ENCODE data around the gene SLFN11.
A peak's percentile ranks its signal among the peaks of the same experiment; 100 is the strongest.

SLFN11 gene

DNA sequence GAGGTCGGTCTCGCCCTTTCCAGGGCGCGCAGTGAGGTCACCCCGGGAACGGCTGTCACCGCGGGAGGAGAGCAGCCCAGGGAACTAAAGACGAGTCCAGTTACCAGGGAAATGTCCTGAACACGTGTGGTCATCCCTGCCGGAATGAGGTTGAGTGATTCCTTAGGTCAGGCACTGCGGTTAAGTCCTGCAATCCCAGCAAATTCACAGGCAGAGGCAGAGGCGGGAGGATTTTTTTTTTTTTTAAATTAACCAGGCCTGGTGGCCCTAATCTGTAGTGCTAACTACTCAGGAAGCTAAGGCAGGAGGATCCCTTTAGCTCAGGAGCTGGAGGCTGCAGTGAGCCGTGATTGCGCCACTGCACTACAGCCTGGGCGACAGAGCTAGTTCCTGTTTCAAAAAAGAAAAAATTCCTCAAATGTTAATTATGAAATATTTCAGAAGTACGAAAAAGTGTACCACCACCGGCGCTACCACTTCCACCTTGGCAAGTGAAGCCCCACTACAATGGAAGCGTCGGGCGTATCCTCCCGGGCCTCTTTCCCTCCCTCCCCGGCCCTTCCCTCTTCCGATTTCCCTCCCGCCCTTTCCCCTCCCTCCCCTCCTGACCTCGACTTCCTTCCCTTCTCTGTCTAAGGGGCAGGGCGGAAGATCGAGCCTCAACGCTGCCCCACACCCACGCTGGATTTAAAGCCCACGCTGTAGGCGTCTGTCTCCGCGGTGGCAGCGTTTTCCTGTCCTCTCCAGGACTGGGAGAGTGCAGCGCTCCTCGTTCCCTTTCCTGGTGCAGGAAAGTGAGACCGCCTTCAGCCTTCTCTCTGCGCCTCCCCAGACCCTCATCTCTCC, 27.3 kb downstream of the SLFN11 start:
- TF ChIP-seq, protein P1, sequence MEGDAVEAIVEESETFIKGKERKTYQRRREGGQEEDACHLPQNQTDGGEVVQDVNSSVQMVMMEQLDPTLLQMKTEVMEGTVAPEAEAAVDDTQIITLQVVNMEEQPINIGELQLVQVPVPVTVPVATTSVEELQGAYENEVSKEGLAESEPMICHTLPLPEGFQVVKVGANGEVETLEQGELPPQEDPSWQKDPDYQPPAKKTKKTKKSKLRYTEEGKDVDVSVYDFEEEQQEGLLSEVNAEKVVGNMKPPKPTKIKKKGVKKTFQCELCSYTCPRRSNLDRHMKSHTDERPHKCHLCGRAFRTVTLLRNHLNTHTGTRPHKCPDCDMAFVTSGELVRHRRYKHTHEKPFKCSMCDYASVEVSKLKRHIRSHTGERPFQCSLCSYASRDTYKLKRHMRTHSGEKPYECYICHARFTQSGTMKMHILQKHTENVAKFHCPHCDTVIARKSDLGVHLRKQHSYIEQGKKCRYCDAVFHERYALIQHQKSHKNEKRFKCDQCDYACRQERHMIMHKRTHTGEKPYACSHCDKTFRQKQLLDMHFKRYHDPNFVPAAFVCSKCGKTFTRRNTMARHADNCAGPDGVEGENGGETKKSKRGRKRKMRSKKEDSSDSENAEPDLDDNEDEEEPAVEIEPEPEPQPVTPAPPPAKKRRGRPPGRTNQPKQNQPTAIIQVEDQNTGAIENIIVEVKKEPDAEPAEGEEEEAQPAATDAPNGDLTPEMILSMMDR (IDR thresholded peaks at IDR 0.05): no peak
- DNase-seq: peak; percentile 18
- Mint-ChIP-seq H3K27ac (no peak overlapping the region), H3K4me1 (peaks cover 11% of the 10 kb centered on the region), H3K9me3 (peaks cover 15% of the 10 kb centered on the region), H3K4me3 (peak overlapping the region; percentile 74), H3K36me3 (ENCODE audit: low read depth) (no peaks in the 10 kb centered on the region), H3K27me3 (ENCODE audit: low read depth, poor library complexity) (peaks cover 70% of the 10 kb centered on the region)

DNA sequence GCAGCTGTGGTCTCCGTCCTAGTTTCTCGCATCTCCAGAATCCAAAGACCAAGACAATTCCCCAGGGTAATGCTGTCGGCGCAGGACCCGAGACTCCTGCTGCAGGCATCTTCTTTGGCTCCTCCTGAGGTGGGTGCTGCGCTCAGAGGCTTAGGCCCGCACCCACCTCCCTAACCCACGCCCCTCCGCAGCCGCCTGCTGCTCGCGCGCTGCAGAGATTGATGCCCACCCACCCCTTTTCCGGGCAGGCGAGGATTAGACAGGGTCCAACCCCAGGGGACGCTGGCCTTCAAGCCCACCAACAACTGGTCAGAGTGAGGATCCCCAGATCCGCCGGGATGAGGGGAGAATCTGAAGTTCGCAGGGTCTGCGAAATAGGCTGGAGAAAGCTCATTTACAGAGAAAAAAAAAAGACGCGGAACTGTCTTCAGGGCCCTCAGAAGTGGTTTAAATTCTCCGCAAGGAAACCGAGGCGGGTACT, 27.9 kb downstream of the SLFN11 start:
- Mint-ChIP-seq H3K9me3 (peaks cover 19% of the 10 kb centered on the region), H3K27me3 (ENCODE audit: low read depth, poor library complexity) (peaks cover 72% of the 10 kb centered on the region), H3K27ac (no peak overlapping the region), H3K4me3 (peak overlapping the region; percentile 74), H3K4me1 (peaks cover 11% of the 10 kb centered on the region), H3K36me3 (ENCODE audit: low read depth) (no peaks in the 10 kb centered on the region)
- TF ChIP-seq, protein P1 (IDR thresholded peaks at IDR 0.05): no peak
- peak; percentile 16 for DNase-seq

DNA sequence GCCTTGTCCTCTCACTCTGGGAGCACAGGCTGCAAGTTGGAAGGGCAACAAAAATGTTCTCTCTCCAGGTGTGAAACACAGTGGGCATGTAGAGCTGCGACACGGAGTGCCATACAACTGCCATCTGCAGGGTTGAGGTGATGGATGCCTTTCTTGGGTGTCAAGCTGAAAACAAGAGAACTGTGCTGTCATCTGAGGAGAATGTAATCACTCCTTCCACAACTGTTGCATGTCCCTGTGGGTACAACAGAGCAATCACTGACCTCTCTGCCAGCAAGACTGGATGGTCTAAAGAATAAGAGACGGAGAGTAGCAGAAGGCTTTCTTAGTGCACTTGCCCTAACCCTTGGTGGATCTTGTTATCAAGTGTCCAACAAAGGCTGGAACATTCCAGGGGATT, 29.2 kb downstream of the SLFN11 start:
- TF ChIP-seq, protein P1 (IDR thresholded peaks at IDR 0.05): no peak
- Mint-ChIP-seq H3K9me3 (peaks cover 21% of the 10 kb centered on the region), H3K4me3 (no peak overlapping the region), H3K27ac (no peak overlapping the region), H3K36me3 (ENCODE audit: low read depth) (no peaks in the 10 kb centered on the region), H3K4me1 (peaks cover 11% of the 10 kb centered on the region), H3K27me3 (ENCODE audit: low read depth, poor library complexity) (peaks cover 78% of the 10 kb centered on the region)
- DNase-seq: no peak

DNA sequence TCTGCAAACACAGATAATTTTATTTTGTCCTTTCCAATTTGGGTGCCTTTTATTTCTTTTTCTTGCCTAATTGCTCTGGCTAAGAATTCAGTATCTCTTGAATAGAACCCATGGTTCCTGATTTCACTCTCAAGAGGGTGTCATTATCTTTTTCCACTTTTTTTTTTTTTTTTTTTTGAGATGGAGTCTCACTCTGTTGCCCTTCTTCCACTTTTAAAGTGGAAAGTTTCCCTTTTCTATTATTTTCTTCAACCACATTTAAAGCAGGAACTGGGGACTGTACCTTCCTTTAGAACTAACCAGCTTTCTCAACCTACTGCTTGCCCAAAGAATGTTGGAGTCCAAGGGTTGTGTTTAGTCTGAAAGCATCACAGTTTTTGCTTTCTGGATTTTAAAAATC, 31.1 kb downstream of the SLFN11 start:
- Mint-ChIP-seq H3K4me3 (no peak overlapping the region), H3K4me1 (peaks cover 11% of the 10 kb centered on the region), H3K36me3 (ENCODE audit: low read depth) (no peaks in the 10 kb centered on the region), H3K9me3 (peaks cover 21% of the 10 kb centered on the region), H3K27me3 (ENCODE audit: low read depth, poor library complexity) (peaks cover 73% of the 10 kb centered on the region), H3K27ac (no peak overlapping the region)
- DNase-seq: no peak
- TF ChIP-seq, protein P1 (IDR thresholded peaks at IDR 0.05): no peak

DNA sequence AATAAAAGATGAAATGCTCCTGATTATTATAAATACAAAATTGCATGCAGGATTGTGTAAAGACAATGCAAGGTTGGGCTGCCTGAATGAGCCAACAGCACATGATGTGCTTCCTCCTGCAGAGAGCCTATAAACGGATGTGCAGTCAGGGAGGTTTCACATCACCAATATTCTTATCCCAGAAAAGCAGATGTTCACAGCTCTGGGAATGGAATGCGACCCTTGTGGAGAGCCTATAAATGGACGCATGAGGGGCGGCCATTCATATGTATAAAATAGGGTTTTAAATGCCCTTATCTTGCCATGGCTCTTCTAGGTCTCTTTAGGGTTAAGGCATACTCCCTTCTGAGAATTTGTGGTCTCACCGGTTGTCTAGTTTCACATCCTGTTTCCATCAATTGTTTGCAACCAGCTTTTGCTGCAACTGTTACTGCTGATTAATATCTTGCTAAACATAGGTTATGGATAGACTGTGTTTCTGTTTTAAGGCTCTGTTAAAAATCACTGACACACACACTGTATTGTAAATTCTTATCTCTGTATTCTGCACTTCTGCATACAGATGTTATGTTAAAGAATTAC, 31.9 kb downstream of the SLFN11 start:
- H3K9me3 Mint-ChIP-seq: peaks cover 21% of the 10 kb centered on the region
- TF ChIP-seq, protein P1 (IDR thresholded peaks at IDR 0.05): no peak
- peaks cover 8% of the 10 kb centered on the region for H3K4me1 Mint-ChIP-seq
- H3K27ac Mint-ChIP-seq: no peak overlapping the region
- H3K36me3 Mint-ChIP-seq (ENCODE audit: low read depth): no peaks in the 10 kb centered on the region
- no peak for DNase-seq
- H3K4me3 Mint-ChIP-seq: no peak overlapping the region
- H3K27me3 Mint-ChIP-seq (ENCODE audit: low read depth, poor library complexity): peaks cover 65% of the 10 kb centered on the region
